HEK293 (cell line): ENCODE measurements around the gene RAB7B.

Source experiments
- CTCF ChIP-seq: fragments of 450-650 bp; formaldehyde crosslinking; IDR thresholded peaks from 2 replicates; pipeline ENCODE4 v1.5.1; 2016; ENCODE audit warnings: missing biosample characterization, missing genetic modification characterization
- TCF7L2 ChIP-seq: IDR thresholded peaks from 2 replicates; pipeline ENCODE4 v1.6.1; 2011; ENCODE audit warnings: low read depth, mild to moderate bottlenecking, inconsistent platforms, low read length, moderate library complexity, borderline replicate concordance
- ZNF670 ChIP-seq: fragments of 450-650 bp; formaldehyde crosslinking; IDR thresholded peaks from 2 replicates; pipeline ENCODE4 v1.5.1; 2016; ENCODE audit warnings: missing biosample characterization, missing genetic modification characterization, low read depth

- TF ChIP-seq ZNF670 (tag by site-specific recombination) (no peak), TCF7L2 (no peak), CTCF (tag by site-specific recombination) (no peak)
Observed at GRCh38 chr1:205947024-205947423, 56.2 kb downstream of the RAB7B start.
